PFSK-1 (cell line): ENCODE measurements around the gene JAG2.

Experiments used
- POLR2AphosphoS5 ChIP-seq: IDR thresholded peaks from 2 replicates; pipeline ENCODE4 v1.6.1; 2012; ENCODE audit warnings: low read depth, mild to moderate bottlenecking, control low read depth, low read length, moderate library complexity
- REST ChIP-seq, 2 experiments: IDR thresholded peaks; 2 replicates each; pipeline versions ENCODE4 v1.6.1 to v1.8.0; 2011 to 2012; ENCODE audit warnings: low read depth in 2 of 2, low read length in 2 of 2, control low read depth in 1 of 2, inconsistent platforms in 1 of 2, mild to moderate bottlenecking in 1 of 2, moderate library complexity in 1 of 2; ENCODE audit not compliant: insufficient read depth in 1 of 2
- TAF1 ChIP-seq: IDR thresholded peaks from 2 replicates; pipeline ENCODE4 v1.6.1; 2012; ENCODE audit warnings: low read length, control low read depth, borderline replicate concordance; ENCODE audit not compliant: insufficient read depth

- TF ChIP-seq TAF1 (no peak), REST (IDR thresholded peaks at IDR 0.05; ENCODE audit: insufficient read depth in 1 of 2, low read depth in 2 of 2, low read length in 2 of 2) (no peak), POLR2AphosphoS5 (no peak)
These were observed 68.8 kb downstream of the JAG2 start for GRCh38 chr14:105099778-105100177.
